K562 (cell line): ENCODE results near the gene CD69. TPM values are rescaled to one million over a fixed set of nuclear protein-coding genes. Genes with fewer than 3 reads are reported as not detected.

Source experiments
- ATAC-seq: fragments of 200-7000 bp; cut with Tn5 transposase; 3 replicates; pipeline ENCODE4 v1.9.1; 2020; ENCODE audit warnings: moderate library complexity
- BruUV-seq: library from RNA; stranded (reverse); fragments of 400-500 nt; replicated peaks from 2 replicates; lab custom pipeline; 2021; lab: Mats Ljungman, UMichigan
- CTCF ChIA-PET: fragments of 300-600 bp; formaldehyde crosslinking; extraction: SDS; loops from one replicate; lab custom pipeline; 2021; ENCODE audit warnings: low intra/inter-chr PET ratio; lab: Yijun Ruan, JAX
- POLR2A ChIA-PET: fragments of 300-600, 350-650 bp; sonication (Branson Sonifier 250); formaldehyde crosslinking; extraction: SDS; loops from one replicate; lab custom pipeline; 2021; ENCODE audit warnings: antibody characterized with exemption, inconsistent platforms; lab: Yijun Ruan, JAX
- DNase-seq, 4 experiments: peaks; one replicate each; pipeline versions ENCODE4 v3.0.0 to v3.0.0-alpha.2; 2011 to 2018; ENCODE audit warnings: low spot score in 3 of 4, mixed read lengths in 3 of 4; ENCODE audit errors: extremely low read depth in 1 of 4
- FAIRE-seq: peaks from 2 replicates; lab custom pipeline; 2011; peaks lifted over from hg19 to GRCh38; lab: Jason Lieb, UNC
- H2AFZ ChIP-seq: 2 replicates; pipeline ENCODE4 v1.6.0; 2011; ENCODE audit warnings: low read depth, low read length, control low read depth, inconsistent platforms
- H3K27ac ChIP-seq: fragments of 200-600 bp; 3 replicates; pipeline ENCODE4 v1.8.0; 2011; ENCODE audit warnings: low read depth, mild to moderate bottlenecking, control low read depth, inconsistent platforms, low read length, moderate library complexity, mixed read lengths; ENCODE audit errors: extremely low read depth
- H3K27me3 ChIP-seq, 2 experiments: fragments of 300-600 bp in 1 of 2; 2 replicates in 1 of 2; 3 replicates in 1 of 2; pipeline versions ENCODE4 v1.6.0 to v1.8.0; 2011; ENCODE audit warnings: inconsistent platforms in 2 of 2, low read length in 2 of 2, mild to moderate bottlenecking in 1 of 2, mixed read lengths in 1 of 2, moderate library complexity in 1 of 2; ENCODE audit not compliant: control insufficient read depth in 2 of 2, insufficient read depth in 2 of 2
- H3K36me3 ChIP-seq: fragments of 300-600 bp; 3 replicates; pipeline ENCODE4 v1.8.0; 2011; ENCODE audit warnings: mild to moderate bottlenecking, low read length, inconsistent platforms; ENCODE audit not compliant: control insufficient read depth, insufficient read depth
- H3K4me1 ChIP-seq, 2 experiments: fragments of 200-600 bp in 1 of 2; replicated peaks in 1 of 2; 2 replicates in 1 of 2; 3 replicates in 1 of 2; pipeline versions ENCODE4 v1.5.1 to v1.8.0; 2011; ENCODE audit warnings: inconsistent platforms in 2 of 2, low read length in 2 of 2, mild to moderate bottlenecking in 1 of 2, mixed read lengths in 1 of 2, moderate library complexity in 1 of 2; ENCODE audit not compliant: control insufficient read depth in 2 of 2, insufficient read depth in 2 of 2
- H3K4me2 ChIP-seq: 2 replicates; pipeline ENCODE4 v1.6.1; 2011; ENCODE audit warnings: low read length, control low read depth, inconsistent platforms, mixed read lengths; ENCODE audit not compliant: insufficient read depth
- H3K4me3 ChIP-seq: fragments of 200-600 bp; sonication (generic), shearing (Covaris generic); 2 replicates; pipeline ENCODE4 v1.5.1; 2016; ENCODE audit warnings: control low read depth, inconsistent platforms
- H3K79me2 ChIP-seq: fragments of 200-600 bp; 3 replicates; pipeline ENCODE4 v1.8.0; 2011; ENCODE audit warnings: low read length, inconsistent platforms; ENCODE audit not compliant: control insufficient read depth, insufficient read depth
- H3K9ac ChIP-seq, 2 experiments: 2 replicates each; pipeline versions ENCODE4 v1.6.0 to v1.6.1; 2011; ENCODE audit warnings: low read depth in 2 of 2, low read length in 2 of 2, control low read depth in 1 of 2, inconsistent platforms in 1 of 2, mild to moderate bottlenecking in 1 of 2, mixed read lengths in 1 of 2; ENCODE audit not compliant: insufficient read depth in 1 of 2
- H3K9me1 ChIP-seq: one replicate; pipeline ENCODE4 v1.6.0; 2011; ENCODE audit warnings: inconsistent platforms, mild to moderate bottlenecking, low read length, moderate library complexity; ENCODE audit not compliant: control insufficient read depth, insufficient read depth
- H3K9me3 ChIP-seq: replicated peaks from 2 replicates; pipeline ENCODE4 v1.5.1; 2011; ENCODE audit warnings: low read depth, low read length, inconsistent platforms; ENCODE audit not compliant: control insufficient read depth, insufficient read depth
- H4K20me1 ChIP-seq: replicated peaks from 2 replicates; pipeline ENCODE4 v1.6.1; 2011; ENCODE audit warnings: low read length, inconsistent platforms, mixed read lengths; ENCODE audit not compliant: control insufficient read depth, insufficient read depth
- FOXM1 ChIP-seq, 2 experiments: fragments of 450-650 bp in 1 of 2; sonication (generic) in 1 of 2; formaldehyde crosslinking in 1 of 2; IDR thresholded peaks; 2 replicates each; pipeline versions ENCODE4 v1.6.1 to v1.9.0; 2017 to 2022; ENCODE audit warnings: low read depth in 2 of 2, mild to moderate bottlenecking in 2 of 2, missing genetic modification reagents in 1 of 2, moderate library complexity in 1 of 2
- KAT2B ChIP-seq: IDR thresholded peaks from one replicate; pipeline ENCODE4 v1.6.1; 2012; ENCODE audit warnings: low read depth, mild to moderate bottlenecking, control low read depth, inconsistent platforms, low read length, moderate library complexity
- MTA1 ChIP-seq: fragments of 450-650 bp; IDR thresholded peaks from 2 replicates; pipeline ENCODE4 v1.6.1; 2017; ENCODE audit warnings: borderline replicate concordance
- SMARCE1 ChIP-seq: fragments of 450-650 bp; IDR thresholded peaks from 2 replicates; pipeline ENCODE4 v1.7.1; 2016; ENCODE audit warnings: mild to moderate bottlenecking
- ZFX ChIP-seq: sonication (generic); formaldehyde crosslinking; IDR thresholded peaks from 2 replicates; pipeline ENCODE4 v1.8.0; 2022; ENCODE audit warnings: mild to moderate bottlenecking, missing genetic modification reagents, moderate library complexity
- ZNF282 ChIP-seq: sonication (generic); formaldehyde crosslinking; IDR thresholded peaks from 2 replicates; pipeline ENCODE4 v1.8.1; 2023; ENCODE audit warnings: missing genetic modification reagents
- ZNF699 ChIP-seq: fragments of 250-450 bp; sonication (Bioruptor Pico); IDR thresholded peaks from 2 replicates; pipeline ENCODE4 v1.8.0; 2021; ENCODE audit warnings: mild to moderate bottlenecking, moderate library complexity; ENCODE audit not compliant: insufficient replicate concordance
- ZNF77 ChIP-seq: fragments of 250-450 bp; sonication (Bioruptor Pico); IDR thresholded peaks from 2 replicates; pipeline ENCODE4 v1.5.0; 2020
- WGBS: fragments of 100-300 bp; shearing (Covaris generic); methylation state at CpG from one replicate; pipeline ENCODE4 v1.1.6; 2016; ENCODE audit warnings: low coverage, mixed read lengths; ENCODE audit not compliant: insufficient coverage; ENCODE audit errors: missing lambda C conversion rate; 5-methylcytosine and 5-hydroxymethylcytosine counted together
- in situ Hi-C: fragments of 300-500 bp; cut with MboI; formaldehyde crosslinking; loops from 4 replicates; pipeline ENCODE4 v1.15.0; 2018; ENCODE audit warnings: inconsistent platforms, mixed read lengths
- intact Hi-C: fragments of 100-400 bp; cut with micrococcal nuclease; formaldehyde crosslinking; loops from 2 replicates; pipeline ENCODE4 v1.14.2; 2022
- polyA plus RNA-seq, 8 experiments: library from polyadenylated mRNA; depleted of rRNA in 4 of 8; stranded (reverse) in 5 of 8; unstranded in 3 of 8; fragments of >200 nt; fragmentation: Nextera tagmentation in 2 of 8; fragmentation: Illumina TruSeq in 1 of 8; extraction: Ambion mirVana in 2 of 8; extraction: Trizol in 1 of 8; gene quantifications; 2 replicates each; pipeline versions ENCODE4 v1.2.1 to v1.2.3, GENCODE V29; 2011 to 2014; ENCODE audit warnings: inconsistent platforms in 1 of 8, missing spikeins in 1 of 8
- total RNA-seq, 7 experiments: library from RNA; depleted of rRNA in 6 of 7; stranded (reverse); fragments of >200 nt in 6 of 7; fragmentation: Illumina TruSeq in 2 of 7; extraction: Trizol in 2 of 7; gene quantifications; 2 replicates each; pipeline versions ENCODE4 v1.2.1 to v1.2.3, GENCODE V29; 2011 to 2021; ENCODE audit warnings: low replicate concordance in 1 of 7

The CD69 gene
- total and polyA plus RNA-seq, 9 of the 15 experiments (the other 6 are each of a cell fraction or from before 2014, with no cell fraction given): 11.7 to 243 (median 54.4) TPM

DNA sequence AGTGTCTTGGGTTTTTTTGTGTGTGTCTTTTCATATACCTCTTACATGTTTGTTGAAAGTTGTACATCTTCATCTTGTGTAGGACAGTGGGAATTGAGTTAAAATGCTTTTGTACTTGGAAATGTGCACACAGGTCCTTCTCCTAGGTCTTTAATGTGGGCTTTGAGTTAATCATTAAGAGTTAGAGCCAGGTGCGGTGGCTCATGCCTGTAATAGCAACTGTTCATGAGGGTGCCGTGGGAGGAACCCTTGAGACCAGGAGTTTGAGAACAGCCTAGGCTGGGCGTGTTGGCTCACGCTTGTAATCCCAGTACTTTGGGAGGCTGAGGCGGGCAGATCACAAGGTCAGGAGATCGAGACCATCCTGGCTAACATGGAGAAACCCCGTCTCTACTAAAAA, 41.7 kb downstream of the CD69 start:
- H3K4me3 ChIP-seq: no peak overlapping the region
- no peaks in the 10 kb centered on the region for H3K9me3 ChIP-seq
- no peak overlapping the region for H3K27ac ChIP-seq
- H3K27me3 ChIP-seq: no peaks in the 10 kb centered on the region
- TF ChIP-seq SMARCE1 (no peak), ZFX (no peak), ZNF282 (no peak), MTA1 (no peak), ZNF699 (no peak), ZNF77 (CRISPR knock-in tag) (no peak), KAT2B (no peak), FOXM1 (IDR thresholded peaks at IDR 0.05; ENCODE audit: low read depth) (no peak), FOXM1 (CRISPR knock-in tag; IDR thresholded peaks at IDR 0.05; ENCODE audit: low read depth) (no peak)
- H3K4me2 ChIP-seq: no peak overlapping the region
- DNase-seq (no peak), FAIRE-seq (no peak), ATAC-seq (no peak)
- H3K9ac ChIP-seq: no peak overlapping the region
- no TSS peak for BruUV-seq
- intact Hi-C loops: no loop called here
- in situ Hi-C loops: loop anchor here (25.0 kb wide), 1 partner anchor 257 kb away; no protein-coding TSS in a partner anchor
- H4K20me1 ChIP-seq: no peaks in the 10 kb centered on the region
- WGBS: 57% methylated on average over 4 of the region's 7 CpGs
- H3K9me1 ChIP-seq: no peaks in the 10 kb centered on the region
- no peak overlapping the region for H2AFZ ChIP-seq
- H3K4me1 ChIP-seq: no peaks in the 10 kb centered on the region; a peak in 3 of 5 replicates
- H3K36me3 ChIP-seq: no peaks in the 10 kb centered on the region
- ChIA-PET CTCF (no interaction called here), POLR2A (no interaction called here)
- H3K79me2 ChIP-seq: no peaks in the 10 kb centered on the region
